ENCODE data around the gene SPTLC2. TPM values are rescaled to one million over a fixed set of nuclear protein-coding genes. Genes with fewer than 3 reads are reported as not detected.
A peak's percentile ranks its signal among the peaks of the same experiment; 100 is the strongest.

SPTLC2 gene
- total RNA-seq, 1 donor from 2014 or later = 29.9 TPM

GRCh38 chr14:77579065-77579464 is 37.4 kb downstream of the SPTLC2 start:
- Mint-ChIP-seq H3K4me1 (ENCODE audit: low read depth) (peaks cover 24% of the 10 kb centered on the region), H3K4me3 (no peak overlapping the region), H3K27me3 (ENCODE audit: insufficient read depth) (no peaks in the 10 kb centered on the region), H3K9me3 (no peaks in the 10 kb centered on the region), H3K27ac (no peak overlapping the region), H3K36me3 (ENCODE audit: low read depth) (peaks cover 25% of the 10 kb centered on the region)
- intact Hi-C loops (cut with micrococcal nuclease) = no loop called here
- no peak for DNase-seq (ENCODE audit: low spot score)

- Mint-ChIP-seq H3K4me3 (no peak overlapping the region), H3K36me3 (ENCODE audit: low read depth) (peaks cover 33% of the 10 kb centered on the region), H3K27me3 (ENCODE audit: insufficient read depth) (no peaks in the 10 kb centered on the region), H3K27ac (no peak overlapping the region), H3K4me1 (ENCODE audit: low read depth) (peaks cover 5% of the 10 kb centered on the region), H3K9me3 (no peaks in the 10 kb centered on the region)
- DNase-seq (ENCODE audit: low spot score) = no peak
- intact Hi-C loops (cut with micrococcal nuclease) = no loop called here
Observed at GRCh38 chr14:77574446-77575115, 41.9 kb downstream of the SPTLC2 start.

- no peak for DNase-seq (ENCODE audit: low spot score)
- H3K27ac Mint-ChIP-seq = no peak overlapping the region
- H3K27me3 Mint-ChIP-seq (ENCODE audit: insufficient read depth) = no peaks in the 10 kb centered on the region
- H3K4me1 Mint-ChIP-seq (ENCODE audit: low read depth) = peaks cover 5% of the 10 kb centered on the region
- intact Hi-C loops (cut with micrococcal nuclease) = no loop called here
- no peaks in the 10 kb centered on the region for H3K9me3 Mint-ChIP-seq
- H3K36me3 Mint-ChIP-seq (ENCODE audit: low read depth) = peaks cover 37% of the 10 kb centered on the region
- no peak overlapping the region for H3K4me3 Mint-ChIP-seq
Observed at GRCh38 chr14:77573964-77574363, 42.5 kb downstream of the SPTLC2 start.

GRCh38 chr14:77570706-77571268 is 45.6 kb downstream of the SPTLC2 start:
- DNase-seq (ENCODE audit: low spot score) = no peak
- Mint-ChIP-seq H3K27ac (no peak overlapping the region), H3K36me3 (ENCODE audit: low read depth) (peaks cover 35% of the 10 kb centered on the region), H3K27me3 (ENCODE audit: insufficient read depth) (no peaks in the 10 kb centered on the region), H3K4me1 (ENCODE audit: low read depth) (peaks cover 5% of the 10 kb centered on the region), H3K4me3 (no peak overlapping the region), H3K9me3 (no peaks in the 10 kb centered on the region)
- intact Hi-C loops (cut with micrococcal nuclease) = no loop called here

- Mint-ChIP-seq H3K36me3 (ENCODE audit: low read depth) (peaks cover 31% of the 10 kb centered on the region), H3K27ac (no peak overlapping the region), H3K4me3 (no peak overlapping the region), H3K27me3 (ENCODE audit: insufficient read depth) (no peaks in the 10 kb centered on the region), H3K4me1 (ENCODE audit: low read depth) (peaks cover 12% of the 10 kb centered on the region), H3K9me3 (no peaks in the 10 kb centered on the region)
- intact Hi-C loops (cut with micrococcal nuclease) = no loop called here
- no peak for DNase-seq (ENCODE audit: low spot score)
Observed at GRCh38 chr14:77565994-77566305, 50.5 kb downstream of the SPTLC2 start.

- H3K27me3 Mint-ChIP-seq (ENCODE audit: insufficient read depth) = no peaks in the 10 kb centered on the region
- H3K4me3 Mint-ChIP-seq = no peak overlapping the region
- H3K4me1 Mint-ChIP-seq (ENCODE audit: low read depth) = peaks cover 7% of the 10 kb centered on the region
- H3K9me3 Mint-ChIP-seq = no peaks in the 10 kb centered on the region
- H3K27ac Mint-ChIP-seq = peak overlapping the region; percentile 75
- H3K36me3 Mint-ChIP-seq (ENCODE audit: low read depth) = peaks cover 34% of the 10 kb centered on the region
- no peak for DNase-seq (ENCODE audit: low spot score)
- intact Hi-C loops (cut with micrococcal nuclease) = no loop called here
Observed at GRCh38 chr14:77565289-77565993, 51.0 kb downstream of the SPTLC2 start.

GRCh38 chr14:77562681-77563080 is 53.8 kb downstream of the SPTLC2 start:
- intact Hi-C loops (cut with micrococcal nuclease) = no loop called here

GRCh38 chr14:77561881-77562280 is 54.6 kb downstream of the SPTLC2 start:
- H3K27me3 Mint-ChIP-seq (ENCODE audit: insufficient read depth) = no peaks in the 10 kb centered on the region
- H3K4me1 Mint-ChIP-seq (ENCODE audit: low read depth) = peaks cover 7% of the 10 kb centered on the region
- DNase-seq (ENCODE audit: low spot score) = no peak
- no peaks in the 10 kb centered on the region for H3K9me3 Mint-ChIP-seq
- H3K27ac Mint-ChIP-seq = no peak overlapping the region
- H3K4me3 Mint-ChIP-seq = no peak overlapping the region
- intact Hi-C loops (cut with micrococcal nuclease) = no loop called here
- H3K36me3 Mint-ChIP-seq (ENCODE audit: low read depth) = peaks cover 24% of the 10 kb centered on the region

More at GRCh38 chr14:77562681-77563080, 53.8 kb downstream of the SPTLC2 start:
- Mint-ChIP-seq H3K27ac (no peak overlapping the region), H3K27me3 (ENCODE audit: insufficient read depth) (no peaks in the 10 kb centered on the region), H3K36me3 (ENCODE audit: low read depth) (peaks cover 25% of the 10 kb centered on the region), H3K9me3 (no peaks in the 10 kb centered on the region), H3K4me3 (no peak overlapping the region), H3K4me1 (ENCODE audit: low read depth) (peaks cover 7% of the 10 kb centered on the region)
- no peak for DNase-seq (ENCODE audit: low spot score)

- intact Hi-C loops (cut with micrococcal nuclease) = no loop called here
- Mint-ChIP-seq H3K4me1 (ENCODE audit: low read depth) (peaks cover 10% of the 10 kb centered on the region), H3K4me3 (no peak overlapping the region), H3K36me3 (ENCODE audit: low read depth) (peaks cover 36% of the 10 kb centered on the region), H3K27ac (no peak overlapping the region), H3K27me3 (ENCODE audit: insufficient read depth) (no peaks in the 10 kb centered on the region), H3K9me3 (no peaks in the 10 kb centered on the region)
- DNase-seq (ENCODE audit: low spot score) = no peak
Observed at GRCh38 chr14:77559381-77559780, 57.1 kb downstream of the SPTLC2 start.

GRCh38 chr14:77557391-77557790 is 59.0 kb downstream of the SPTLC2 start:
- no peaks in the 10 kb centered on the region for H3K9me3 Mint-ChIP-seq
- peaks cover 35% of the 10 kb centered on the region for H3K36me3 Mint-ChIP-seq (ENCODE audit: low read depth)
- H3K27ac Mint-ChIP-seq = peak overlapping the region; percentile 18
- DNase-seq (ENCODE audit: low spot score) = no peak
- H3K27me3 Mint-ChIP-seq (ENCODE audit: insufficient read depth) = no peaks in the 10 kb centered on the region
- no peak overlapping the region for H3K4me3 Mint-ChIP-seq
- H3K4me1 Mint-ChIP-seq (ENCODE audit: low read depth) = peaks cover 17% of the 10 kb centered on the region
- intact Hi-C loops (cut with micrococcal nuclease) = no loop called here

GRCh38 chr14:77556946-77557345 is 59.5 kb downstream of the SPTLC2 start:
- H3K27me3 Mint-ChIP-seq (ENCODE audit: insufficient read depth) = no peaks in the 10 kb centered on the region
- no peak for DNase-seq (ENCODE audit: low spot score)
- H3K36me3 Mint-ChIP-seq (ENCODE audit: low read depth) = peaks cover 36% of the 10 kb centered on the region
- H3K4me3 Mint-ChIP-seq = peak overlapping the region; percentile 19
- no peaks in the 10 kb centered on the region for H3K9me3 Mint-ChIP-seq
- peaks cover 17% of the 10 kb centered on the region for H3K4me1 Mint-ChIP-seq (ENCODE audit: low read depth)
- H3K27ac Mint-ChIP-seq = peak overlapping the region; percentile 51
- intact Hi-C loops (cut with micrococcal nuclease) = no loop called here

GRCh38 chr14:77554816-77555599 is 61.4 kb downstream of the SPTLC2 start:
- intact Hi-C loops (cut with micrococcal nuclease) = loop anchor here (5.0 kb wide), 4 partner anchors 62 to 233 kb away; partner anchors contain the start of genes ALKBH1, GSTZ1, POMT2 and SAMD15
- no peak overlapping the region for H3K4me3 Mint-ChIP-seq
- H3K27me3 Mint-ChIP-seq (ENCODE audit: insufficient read depth) = no peaks in the 10 kb centered on the region
- peaks cover 37% of the 10 kb centered on the region for H3K36me3 Mint-ChIP-seq (ENCODE audit: low read depth)
- peaks cover 17% of the 10 kb centered on the region for H3K4me1 Mint-ChIP-seq (ENCODE audit: low read depth)
- no peak for DNase-seq (ENCODE audit: low spot score)
- no peaks in the 10 kb centered on the region for H3K9me3 Mint-ChIP-seq
- H3K27ac Mint-ChIP-seq = peak overlapping the region; percentile 47

Data from activated T-helper 1 cell treated with anti-CD3 and anti-CD28 coated beads, Interleukin-12 subunit alpha, Interleukin-12 subunit beta, Interleukin-2, Interleukin-4 antibody, amounts not matched to agents 30 ng/mL and 10 ng/mL and 1 ng/mL, durations not matched to agents 14 hours and 24 hours and 36 hours (primary cell).